Measurements from ENCODE around the gene ZNF749. TPM values are rescaled to one million over a fixed set of nuclear protein-coding genes. Genes with fewer than 3 reads are reported as not detected.

ZNF749 gene
- total RNA-seq, 2 donors from 2014 or later: 16.5 to 18.0 TPM

- H3K4me1 Mint-ChIP-seq (ENCODE audit: low read depth): peaks cover 36% of the 10 kb centered on the region
- peaks cover 34 to 36% of the 10 kb centered on the region in 2 donors for H3K36me3 Mint-ChIP-seq (ENCODE audit: insufficient read depth in 2 of 2)
- peak overlapping the region; percentile 88 to 93 for H3K4me3 Mint-ChIP-seq
- peak overlapping the region; percentile 66 for H3K27ac Mint-ChIP-seq
- peaks cover 10 to 17% of the 10 kb centered on the region in 2 donors for H3K9me3 Mint-ChIP-seq
- no peaks in the 10 kb centered on the region for H3K27me3 Mint-ChIP-seq (ENCODE audit: low read depth)
- ATAC-seq (replicated peaks in 1 of 2) (peak; percentile 14), DNase-seq (peak in 1 of 2 donors; percentile 2)
These were observed 601 bp upstream of the ZNF749 start for GRCh38 chr19:57434386-57435061.

GRCh38 chr19:57436417-57436816, 1.3 kb downstream of the ZNF749 start:
- peaks cover 20 to 28% of the 10 kb centered on the region in 2 donors for H3K9me3 Mint-ChIP-seq
- no peak for DNase-seq
- H3K27me3 Mint-ChIP-seq (ENCODE audit: low read depth): no peaks in the 10 kb centered on the region
- peaks cover 46 to 52% of the 10 kb centered on the region in 2 donors for H3K36me3 Mint-ChIP-seq (ENCODE audit: insufficient read depth in 2 of 2)
- ATAC-seq (replicated peaks in 1 of 2): no peak
- peak overlapping the region; percentile 88 to 93 for H3K4me3 Mint-ChIP-seq
- H3K4me1 Mint-ChIP-seq (ENCODE audit: low read depth): peaks cover 47% of the 10 kb centered on the region
- peak overlapping the region; percentile 70 for H3K27ac Mint-ChIP-seq

- Mint-ChIP-seq H3K9me3 (peaks cover 24 to 32% of the 10 kb centered on the region in 2 donors), H3K27ac (no peak overlapping the region), H3K36me3 (ENCODE audit: insufficient read depth in 2 of 2) (peaks cover 55 to 64% of the 10 kb centered on the region in 2 donors), H3K4me1 (ENCODE audit: low read depth) (peaks cover 47% of the 10 kb centered on the region), H3K27me3 (ENCODE audit: low read depth) (no peaks in the 10 kb centered on the region), H3K4me3 (no peak overlapping the region)
- DNase-seq (no peak), ATAC-seq (replicated peaks in 1 of 2) (no peak)
These were observed 2.8 kb downstream of the ZNF749 start for GRCh38 chr19:57437931-57438330.

- no peak for ATAC-seq (replicated peaks in 1 of 2)
- Mint-ChIP-seq H3K27ac (no peak overlapping the region), H3K4me3 (no peak overlapping the region), H3K27me3 (ENCODE audit: low read depth) (no peaks in the 10 kb centered on the region), H3K4me1 (ENCODE audit: low read depth) (peaks cover 47% of the 10 kb centered on the region), H3K36me3 (ENCODE audit: insufficient read depth in 2 of 2) (peaks cover 62 to 74% of the 10 kb centered on the region in 2 donors), H3K9me3 (peaks cover 26 to 37% of the 10 kb centered on the region in 2 donors)
- DNase-seq: no peak
These were observed 3.8 kb downstream of the ZNF749 start for GRCh38 chr19:57438925-57439324.

- DNase-seq: no peak
- no peak overlapping the region for H3K27ac Mint-ChIP-seq
- H3K4me1 Mint-ChIP-seq (ENCODE audit: low read depth): peaks cover 24% of the 10 kb centered on the region
- H3K36me3 Mint-ChIP-seq (ENCODE audit: insufficient read depth in 2 of 2): peaks cover 63 to 72% of the 10 kb centered on the region in 2 donors
- H3K9me3 Mint-ChIP-seq: peaks cover 23 to 43% of the 10 kb centered on the region in 2 donors
- ATAC-seq (replicated peaks in 1 of 2): no peak
- H3K4me3 Mint-ChIP-seq: no peak overlapping the region
- H3K27me3 Mint-ChIP-seq (ENCODE audit: low read depth): no peaks in the 10 kb centered on the region
These were observed 7.0 kb downstream of the ZNF749 start for GRCh38 chr19:57441979-57442752.

- Mint-ChIP-seq H3K36me3 (ENCODE audit: insufficient read depth in 2 of 2) (peaks cover 63 to 77% of the 10 kb centered on the region in 2 donors), H3K4me3 (no peak overlapping the region), H3K4me1 (ENCODE audit: low read depth) (peaks cover 24% of the 10 kb centered on the region), H3K9me3 (peaks cover 23 to 43% of the 10 kb centered on the region in 2 donors), H3K27me3 (ENCODE audit: low read depth) (no peaks in the 10 kb centered on the region), H3K27ac (no peak overlapping the region)
- no peak for DNase-seq
- no peak for ATAC-seq (replicated peaks in 1 of 2)
These were observed 8.1 kb downstream of the ZNF749 start for GRCh38 chr19:57443121-57443696.

GRCh38 chr19:57452307-57452706, 17.2 kb downstream of the ZNF749 start:
- DNase-seq (no peak), ATAC-seq (replicated peaks in 1 of 2) (no peak)
- no peak overlapping the region for H3K4me3 Mint-ChIP-seq
- H3K4me1 Mint-ChIP-seq (ENCODE audit: low read depth): no peaks in the 10 kb centered on the region
- peaks cover 19 to 38% of the 10 kb centered on the region in 2 donors for H3K36me3 Mint-ChIP-seq (ENCODE audit: insufficient read depth in 2 of 2)
- H3K9me3 Mint-ChIP-seq: peaks cover 9 to 10% of the 10 kb centered on the region in 2 donors
- H3K27me3 Mint-ChIP-seq (ENCODE audit: low read depth): no peaks in the 10 kb centered on the region
- no peak overlapping the region for H3K27ac Mint-ChIP-seq

- Mint-ChIP-seq H3K9me3 (peaks cover 14 to 32% of the 10 kb centered on the region in 2 donors), H3K4me1 (ENCODE audit: low read depth) (no peaks in the 10 kb centered on the region), H3K36me3 (ENCODE audit: insufficient read depth in 2 of 2) (peaks cover 25 to 27% of the 10 kb centered on the region in 2 donors), H3K27me3 (ENCODE audit: low read depth) (no peaks in the 10 kb centered on the region), H3K27ac (no peak overlapping the region), H3K4me3 (no peak overlapping the region)
- DNase-seq: peak; percentile 29 to 36
- ATAC-seq (replicated peaks in 1 of 2): peak; percentile 61 to 65
These were observed 30.7 kb downstream of the ZNF749 start for GRCh38 chr19:57465680-57466381.

GRCh38 chr19:57466489-57466888, 31.4 kb downstream of the ZNF749 start:
- no peak overlapping the region for H3K4me3 Mint-ChIP-seq
- no peak overlapping the region for H3K27ac Mint-ChIP-seq
- H3K36me3 Mint-ChIP-seq (ENCODE audit: insufficient read depth in 2 of 2): peaks cover 24 to 30% of the 10 kb centered on the region in 2 donors
- no peaks in the 10 kb centered on the region for H3K4me1 Mint-ChIP-seq (ENCODE audit: low read depth)
- H3K27me3 Mint-ChIP-seq (ENCODE audit: low read depth): no peaks in the 10 kb centered on the region
- no peak for DNase-seq
- peaks cover 16 to 34% of the 10 kb centered on the region in 2 donors for H3K9me3 Mint-ChIP-seq
- no peak for ATAC-seq (replicated peaks in 1 of 2)

GRCh38 chr19:57473646-57474045, 38.5 kb downstream of the ZNF749 start:
- H3K36me3 Mint-ChIP-seq (ENCODE audit: insufficient read depth in 2 of 2): peaks cover 56 to 78% of the 10 kb centered on the region in 2 donors
- no peaks in the 10 kb centered on the region for H3K27me3 Mint-ChIP-seq (ENCODE audit: low read depth)
- peaks cover 11% of the 10 kb centered on the region for H3K4me1 Mint-ChIP-seq (ENCODE audit: low read depth)
- ATAC-seq (replicated peaks in 1 of 2) (no peak), DNase-seq (no peak)
- H3K27ac Mint-ChIP-seq: no peak overlapping the region
- H3K4me3 Mint-ChIP-seq: no peak overlapping the region
- peaks cover 30 to 45% of the 10 kb centered on the region in 2 donors for H3K9me3 Mint-ChIP-seq

- Mint-ChIP-seq H3K27ac (peak within 1 kb of the TSS; percentile 64), H3K27me3 (ENCODE audit: low read depth) (no peaks in the 10 kb centered on the region), H3K9me3 (peaks cover 29 to 36% of the 10 kb centered on the region in 2 donors), H3K36me3 (ENCODE audit: insufficient read depth in 2 of 2) (peaks cover 53 to 57% of the 10 kb centered on the region in 2 donors), H3K4me3 (peak within 1 kb of the TSS; percentile 88), H3K4me1 (ENCODE audit: low read depth) (peaks cover 11% of the 10 kb centered on the region)
- DNase-seq (peak; percentile 84 to 92), ATAC-seq (replicated peaks in 1 of 2) (peak; percentile 100)
These were observed 42.3 kb downstream of the ZNF749 start, which contains the start of gene ZNF772 for GRCh38 chr19:57477191-57478008. TSS of gene ZNF772 (minus strand) at chr19:57477566. CDS start at chr19:57477309, 257 bp downstream.
